Activated CD4-positive, alpha-beta memory T cell treated with anti-CD3 and anti-CD28 coated beads for 36 hours (primary cell): ENCODE results near the gene CD274. TPM values are rescaled to one million over a fixed set of nuclear protein-coding genes. Genes with fewer than 3 reads are reported as not detected.
"Not testable (repeated sequence)": the region's sequence is repeated elsewhere in the genome, so short reads cannot be mapped to it uniquely, and the experiment has no call there.

Experiments used
- CTCF ChIA-PET: fragments of 350-600 bp; sonication (Branson Sonifier 250); formaldehyde crosslinking; loops from one replicate; lab custom pipeline; 2021; ENCODE audit warnings: antibody characterized with exemption, inconsistent platforms; lab: Charles Lee
- POLR2A ChIA-PET: fragments of 350-600 bp; sonication (Branson Sonifier 250); formaldehyde crosslinking; loops from one replicate; lab custom pipeline; 2021; ENCODE audit warnings: antibody characterized with exemption; lab: Charles Lee
- DNase-seq: peaks from one replicate; pipeline ENCODE4 v3.0.0-alpha.2; 2020
- H3K27ac Mint-ChIP-seq: one replicate; pipeline ENCODE4 v1.8.0; 2021; ENCODE audit warnings: mixed read lengths
- H3K27me3 Mint-ChIP-seq: one replicate; pipeline ENCODE4 v1.8.0; 2021; ENCODE audit warnings: mixed read lengths
- H3K36me3 Mint-ChIP-seq: one replicate; pipeline ENCODE4 v1.8.0; 2021; ENCODE audit warnings: mixed read lengths
- H3K4me1 Mint-ChIP-seq: one replicate; pipeline ENCODE4 v1.8.0; 2021; ENCODE audit warnings: low read depth, mixed read lengths
- H3K4me3 Mint-ChIP-seq: one replicate; pipeline ENCODE4 v1.8.0; 2021; ENCODE audit warnings: mild to moderate bottlenecking, mixed read lengths
- H3K9me3 Mint-ChIP-seq: one replicate; pipeline ENCODE4 v1.8.0; 2021; ENCODE audit warnings: mixed read lengths
- intact Hi-C: fragments of 100-400 bp; cut with micrococcal nuclease; formaldehyde crosslinking; loops from one replicate; pipeline ENCODE4 v1.15.1; 2023
- total RNA-seq, 2 experiments: library from RNA; stranded (reverse); gene quantifications; one replicate each; pipeline ENCODE4 v1.2.3, GENCODE V29; 2021

Gene CD274
- total RNA-seq, 2 experiments from 2014 or later = 28.3 to 32.4 TPM

DNA sequence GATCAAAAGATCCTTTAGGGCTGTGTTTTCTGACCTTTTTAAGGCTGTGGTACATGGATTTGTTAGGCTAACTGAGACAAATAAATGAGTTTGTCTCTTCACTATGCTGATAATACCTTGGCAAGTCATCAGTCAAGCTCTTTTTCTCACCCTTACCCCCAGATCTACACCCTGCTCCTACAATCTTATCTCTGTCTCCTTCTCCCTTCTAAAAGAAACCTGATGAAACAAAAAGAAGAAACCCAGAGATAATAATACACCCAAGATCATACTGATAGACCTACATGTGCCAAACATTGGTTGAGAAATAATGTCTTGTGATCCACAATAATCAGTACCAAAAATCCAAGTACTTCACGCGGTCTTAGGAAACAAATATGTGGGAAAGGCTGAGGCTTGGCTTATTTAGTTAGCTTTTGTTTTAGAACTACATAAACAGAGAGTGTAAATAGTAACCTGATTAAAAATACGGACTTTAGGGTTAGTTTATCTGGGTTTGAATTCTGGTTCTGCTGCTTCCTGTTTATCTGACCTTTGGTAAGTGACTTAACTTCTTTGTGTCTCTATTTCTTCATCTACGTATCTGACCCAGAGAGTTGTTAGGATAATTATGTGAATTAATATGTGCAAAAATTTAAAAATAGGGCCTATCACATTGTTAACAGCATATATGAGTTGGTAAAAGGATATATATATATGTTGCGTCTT lies 35.2 kb downstream of the CD274 start:
- no peak for DNase-seq
- H3K27me3 Mint-ChIP-seq = no peaks in the 10 kb centered on the region
- CTCF ChIA-PET = no interaction called here
- no peaks in the 10 kb centered on the region for H3K9me3 Mint-ChIP-seq
- H3K4me3 Mint-ChIP-seq = no peak overlapping the region
- peaks cover 7% of the 10 kb centered on the region for H3K4me1 Mint-ChIP-seq
- no peaks in the 10 kb centered on the region for H3K36me3 Mint-ChIP-seq
- H3K27ac Mint-ChIP-seq = no peak overlapping the region
- POLR2A ChIA-PET = no interaction called here
- intact Hi-C loops = no loop called here

GRCh38 chr9:5486988-5487387 lies 36.6 kb downstream of the CD274 start:
- intact Hi-C loops = no loop called here
- H3K27me3 Mint-ChIP-seq = no peaks in the 10 kb centered on the region
- no peak overlapping the region for H3K27ac Mint-ChIP-seq
- H3K4me1 Mint-ChIP-seq = peaks cover 3% of the 10 kb centered on the region
- no peaks in the 10 kb centered on the region for H3K9me3 Mint-ChIP-seq
- no peaks in the 10 kb centered on the region for H3K36me3 Mint-ChIP-seq
- no peak overlapping the region for H3K4me3 Mint-ChIP-seq
- CTCF ChIA-PET = interaction anchor here (1.0 to 3.1 kb wide), 2 partner anchors 73 to 103 kb away, joined by 3 to 9 read pairs; no protein-coding TSS in a partner anchor
- POLR2A ChIA-PET = no interaction called here
- no peak for DNase-seq

DNA sequence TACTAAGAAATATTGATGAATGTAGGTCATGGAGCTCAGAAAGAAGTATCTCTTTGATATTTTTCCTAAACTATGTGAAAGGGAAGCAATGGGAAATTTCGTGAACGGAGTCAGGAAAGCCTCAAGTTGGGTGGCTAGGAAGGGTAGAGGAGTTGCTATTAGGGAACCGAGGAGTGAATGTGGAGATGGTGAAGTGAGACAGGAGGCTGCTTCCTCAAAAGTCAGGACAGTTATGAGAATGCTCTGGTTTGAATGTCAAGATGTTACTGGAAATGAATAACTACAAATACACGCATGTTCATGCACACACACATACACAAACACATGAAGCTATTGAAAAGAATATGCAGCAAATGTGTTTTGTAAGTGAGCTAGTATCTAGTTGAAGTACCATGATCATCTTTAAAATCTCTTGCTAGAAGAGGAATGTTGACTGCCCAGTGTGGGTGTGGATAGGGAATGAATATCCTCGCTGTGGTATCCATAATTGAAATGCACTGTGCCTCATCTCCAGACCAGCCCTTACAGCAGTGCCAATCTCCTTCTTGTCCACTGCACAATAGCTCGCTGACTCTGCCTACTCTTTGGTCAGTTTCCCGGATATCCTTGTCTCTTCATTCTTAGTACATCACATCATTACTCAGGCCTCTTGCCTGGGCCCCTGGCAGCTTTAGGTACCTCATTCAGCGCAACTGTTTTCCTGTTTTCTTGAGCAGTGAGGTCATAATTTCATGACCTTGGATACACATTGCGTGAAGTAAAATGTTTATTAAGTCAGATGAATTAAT lies 38.1 kb downstream of the CD274 start:
- ChIA-PET CTCF (interaction anchor here (0.7 to 3.1 kb wide), 2 partner anchors 38 to 101 kb away, joined by 3 to 9 read pairs; partner anchors contain the start of gene CD274), POLR2A (no interaction called here)
- H3K36me3 Mint-ChIP-seq = no peaks in the 10 kb centered on the region
- peaks cover 9% of the 10 kb centered on the region for H3K4me1 Mint-ChIP-seq
- no peak for DNase-seq
- intact Hi-C loops = no loop called here
- H3K27ac Mint-ChIP-seq = no peak overlapping the region
- H3K27me3 Mint-ChIP-seq = no peaks in the 10 kb centered on the region
- no peaks in the 10 kb centered on the region for H3K9me3 Mint-ChIP-seq
- no peak overlapping the region for H3K4me3 Mint-ChIP-seq

GRCh38 chr9:5489630-5490490 lies 39.5 kb downstream of the CD274 start:
- H3K27ac Mint-ChIP-seq = no peak overlapping the region
- H3K4me3 Mint-ChIP-seq = no peak overlapping the region
- H3K36me3 Mint-ChIP-seq = no peaks in the 10 kb centered on the region
- intact Hi-C loops = no loop called here
- ChIA-PET CTCF (interaction anchor here (0.8 kb wide), 1 partner anchor 40 kb away, joined by 4 read pairs; the partner anchor contains the start of gene CD274), POLR2A (no interaction called here)
- DNase-seq = no peak
- H3K4me1 Mint-ChIP-seq = peaks cover 23% of the 10 kb centered on the region
- no peaks in the 10 kb centered on the region for H3K27me3 Mint-ChIP-seq
- H3K9me3 Mint-ChIP-seq = no peaks in the 10 kb centered on the region

DNA sequence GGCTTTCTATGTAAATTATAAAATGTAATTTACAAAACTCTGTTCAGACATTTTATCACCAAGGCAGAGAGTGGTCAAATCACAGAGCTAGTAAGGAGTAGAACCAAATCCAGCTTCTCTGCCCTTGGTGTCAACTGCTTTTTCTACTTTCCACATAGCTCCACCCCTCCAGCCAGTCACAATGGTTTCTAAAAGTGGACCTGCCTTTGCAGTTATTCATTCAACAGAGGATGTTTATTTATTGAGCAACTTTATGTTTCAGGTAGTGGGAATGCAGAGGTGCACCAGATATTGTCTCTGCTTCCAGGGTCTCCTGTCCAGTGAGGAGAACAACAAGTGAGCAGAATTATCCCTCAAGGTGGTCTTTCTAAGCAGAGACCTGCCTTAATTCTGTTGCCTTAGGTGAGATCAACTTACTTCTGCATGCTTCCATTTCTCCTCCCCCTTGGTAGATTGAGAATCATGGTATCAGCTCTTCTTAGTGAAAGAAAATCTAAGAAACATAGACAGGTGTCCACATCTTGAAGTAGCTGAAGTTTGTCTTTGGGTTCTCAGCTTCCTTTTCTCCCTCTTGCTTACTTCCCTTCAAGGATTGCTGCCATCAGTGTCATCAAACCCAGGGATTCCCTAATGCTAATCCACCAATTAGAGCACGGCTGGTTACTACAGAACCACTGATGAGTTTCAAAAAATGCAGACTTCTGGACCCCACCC lies 42.8 kb downstream of the CD274 start:
- intact Hi-C loops = loop anchor here (1.0 kb wide), 5 partner anchors 13 to 93 kb away; partner anchors contain the start of gene PDCD1LG2
- Mint-ChIP-seq H3K9me3 (no peaks in the 10 kb centered on the region), H3K4me1 (peaks cover 23% of the 10 kb centered on the region), H3K27ac (peak overlapping the region; percentile 72), H3K4me3 (no peak overlapping the region), H3K36me3 (no peaks in the 10 kb centered on the region), H3K27me3 (no peaks in the 10 kb centered on the region)
- CTCF ChIA-PET = interaction anchor here (0.7 to 2.3 kb wide), 7 partner anchors 12 to 108 kb away, joined by 3 to 7 read pairs (median 3); partner anchors contain the start of genes PDCD1LG2 and PLGRKT
- no peak for DNase-seq
- POLR2A ChIA-PET = interaction anchor here (0.7 to 2.1 kb wide), 5 partner anchors 18 to 94 kb away, joined by 3 to 13 read pairs (median 3); partner anchors contain the start of gene PDCD1LG2

GRCh38 chr9:5493679-5494511 lies 43.6 kb downstream of the CD274 start:
- peak; percentile 70 for DNase-seq

DNA sequence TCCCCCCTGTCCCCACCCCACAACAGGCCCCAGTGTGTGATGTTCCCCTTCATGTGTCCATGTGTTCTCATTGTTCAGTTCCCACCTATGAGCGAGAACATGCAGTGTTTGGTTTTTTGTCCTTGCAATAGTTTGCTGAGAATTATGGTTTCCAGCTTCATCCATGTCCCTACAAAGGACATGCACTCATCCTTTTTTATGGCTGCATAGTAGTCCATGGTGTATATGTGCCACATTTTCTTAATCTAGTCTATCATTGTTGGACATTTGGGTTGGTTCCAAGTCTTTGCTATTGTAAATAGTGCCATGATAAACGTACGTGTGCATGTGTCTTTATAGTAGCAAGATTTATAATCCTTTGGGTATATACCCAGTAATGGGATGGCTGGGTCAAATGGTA lies 44.4 kb downstream of the CD274 start:
- intact Hi-C loops, H3K9me3 Mint-ChIP-seq, DNase-seq, H3K27me3 Mint-ChIP-seq, H3K36me3 Mint-ChIP-seq, H3K27ac Mint-ChIP-seq, H3K4me3 Mint-ChIP-seq: not testable (repeated sequence)
- ChIA-PET POLR2A (interaction anchor here (1.2 to 2.1 kb wide), 2 partner anchors 15 to 16 kb away, joined by 5 to 13 read pairs; partner anchors contain the start of gene PDCD1LG2), CTCF (interaction anchor here (2.3 kb wide), 1 partner anchor 106 kb away, joined by 6 read pairs; no protein-coding TSS in a partner anchor)
- H3K4me1 Mint-ChIP-seq = peaks cover 21% of the 10 kb centered on the region

More at GRCh38 chr9:5493679-5494511, 43.6 kb downstream of the CD274 start:
- Mint-ChIP-seq H3K4me1 (peaks cover 23% of the 10 kb centered on the region), H3K4me3 (no peak overlapping the region), H3K27me3 (no peaks in the 10 kb centered on the region), H3K27ac (peak overlapping the region; percentile 72), H3K9me3 (no peaks in the 10 kb centered on the region), H3K36me3 (no peaks in the 10 kb centered on the region)
- ChIA-PET CTCF (interaction anchor here (0.6 to 2.3 kb wide), 8 partner anchors 13 to 779 kb away, joined by 3 to 7 read pairs (median 3); partner anchors contain the start of genes PDCD1LG2 and PLGRKT), POLR2A (interaction anchor here (0.6 to 2.1 kb wide), 6 partner anchors 14 to 132 kb away, joined by 3 to 13 read pairs (median 4); partner anchors contain the start of gene PDCD1LG2)
- intact Hi-C loops = loop anchor here (1.0 kb wide), 5 partner anchors 14 to 92 kb away; partner anchors contain the start of gene PDCD1LG2

- Mint-ChIP-seq H3K4me1 (peaks cover 9% of the 10 kb centered on the region), H3K9me3 (peaks cover 7% of the 10 kb centered on the region), H3K27ac (no peak overlapping the region), H3K27me3 (no peaks in the 10 kb centered on the region), H3K4me3 (no peak overlapping the region), H3K36me3 (peaks cover 6% of the 10 kb centered on the region)
- intact Hi-C loops = no loop called here
- no peak for DNase-seq
- ChIA-PET CTCF (interaction anchor here (1.4 kb wide), 2 partner anchors 11 to 88 kb away, joined by 3 read pairs; partner anchors contain the start of gene PDCD1LG2), POLR2A (interaction anchor here (1.5 kb wide), 1 partner anchor 12 kb away, joined by 4 read pairs; the partner anchor contains the start of gene PDCD1LG2)
Observed at GRCh38 chr9:5499157-5499556, 48.8 kb downstream of the CD274 start.

- Mint-ChIP-seq H3K27me3 (no peaks in the 10 kb centered on the region), H3K4me3 (no peak overlapping the region), H3K9me3 (peaks cover 15% of the 10 kb centered on the region), H3K27ac (no peak overlapping the region), H3K4me1 (peaks cover 7% of the 10 kb centered on the region), H3K36me3 (peaks cover 9% of the 10 kb centered on the region)
- intact Hi-C loops = no loop called here
- POLR2A ChIA-PET = no interaction called here
- CTCF ChIA-PET = interaction anchor here (1.4 kb wide), 1 partner anchor 10 kb away, joined by 3 read pairs; the partner anchor contains the start of gene PDCD1LG2
- no peak for DNase-seq
Observed at GRCh38 chr9:5499889-5500398, 49.6 kb downstream of the CD274 start.
